Fibroblast of skin of right quadriceps (primary cell): Measurements from ENCODE around the gene TWSG1.

ENCODE experiments used
- DNase-seq: peaks from one replicate; pipeline ENCODE4 v3.0.0-alpha.2; 2013

TWSG1 gene

GRCh38 chr18:9334329-9334972 is at the start of gene TWSG1:
TSS of gene TWSG1 (plus strand) at chr18:9334773. CDS start at chr18:9337230, 2,457 bp downstream.
- DNase-seq: peak; percentile 97

- no peak for DNase-seq
Measured at GRCh38 chr18:9285604-9286003, 49.0 kb upstream of the TWSG1 start.

GRCh38 chr18:9287036-9287435 is 47.5 kb upstream of the TWSG1 start:
- no peak for DNase-seq

- no peak for DNase-seq
Measured at GRCh38 chr18:9289698-9290097, 44.9 kb upstream of the TWSG1 start.

- DNase-seq: no peak
Measured at GRCh38 chr18:9290156-9290555, 44.4 kb upstream of the TWSG1 start.

- no peak for DNase-seq
Measured at GRCh38 chr18:9292047-9292446, 42.5 kb upstream of the TWSG1 start.

GRCh38 chr18:9293948-9294347 is 40.6 kb upstream of the TWSG1 start:
- no peak for DNase-seq

- no peak for DNase-seq
Measured at GRCh38 chr18:9296233-9297006, 38.2 kb upstream of the TWSG1 start.

GRCh38 chr18:9297007-9297393 is 37.6 kb upstream of the TWSG1 start:
- no peak for DNase-seq

- no peak for DNase-seq
Measured at GRCh38 chr18:9304388-9305070, 30.0 kb upstream of the TWSG1 start.

GRCh38 chr18:9319333-9319732 is 15.2 kb upstream of the TWSG1 start:
- DNase-seq: no peak

- peak; percentile 87 for DNase-seq
Measured at GRCh38 chr18:9321017-9321452, 13.5 kb upstream of the TWSG1 start.

GRCh38 chr18:9321736-9322135 is 12.8 kb upstream of the TWSG1 start:
- DNase-seq: no peak

- DNase-seq: no peak
Measured at GRCh38 chr18:9322744-9323143, 11.8 kb upstream of the TWSG1 start.

GRCh38 chr18:9323750-9324445 is 10.7 kb upstream of the TWSG1 start:
- DNase-seq: peak; percentile 77

- DNase-seq: no peak
Measured at GRCh38 chr18:9325716-9326115, 8.9 kb upstream of the TWSG1 start.

- no peak for DNase-seq
Measured at GRCh38 chr18:9328776-9329175, 5.8 kb upstream of the TWSG1 start.

- DNase-seq: no peak
Measured at GRCh38 chr18:9329471-9329870, 5.1 kb upstream of the TWSG1 start.

- DNase-seq: no peak
Measured at GRCh38 chr18:9330419-9330818, 4.2 kb upstream of the TWSG1 start.

- DNase-seq: no peak
Measured at GRCh38 chr18:9333441-9334328, 888 bp upstream of the TWSG1 start.

GRCh38 chr18:9334973-9335696 is 562 bp downstream of the TWSG1 start:
- DNase-seq: peak; percentile 52

GRCh38 chr18:9335697-9336045 is 1.1 kb downstream of the TWSG1 start:
- no peak for DNase-seq
